22Rv1 (cell line): ENCODE data around the gene LTA4H.
"Not testable (repeated sequence)": the region's sequence is repeated elsewhere in the genome, so short reads cannot be mapped to it uniquely, and the experiment has no call there.

ENCODE experiments used
- H3K27ac ChIP-seq: fragments of 450-650 bp; 2 replicates; pipeline ENCODE4 v1.5.1; 2017
- ZFX ChIP-seq: fragments of 450-650 bp; IDR thresholded peaks from 2 replicates; pipeline ENCODE4 v1.6.1; 2017; ENCODE audit warnings: antibody characterized with exemption, borderline replicate concordance
- TF ChIP-seq, protein P1 (sequence below): fragments of 450-650 bp; IDR thresholded peaks from 2 replicates; pipeline ENCODE4 v1.5.1; 2017; ENCODE audit warnings: mild to moderate bottlenecking

The LTA4H gene

DNA sequence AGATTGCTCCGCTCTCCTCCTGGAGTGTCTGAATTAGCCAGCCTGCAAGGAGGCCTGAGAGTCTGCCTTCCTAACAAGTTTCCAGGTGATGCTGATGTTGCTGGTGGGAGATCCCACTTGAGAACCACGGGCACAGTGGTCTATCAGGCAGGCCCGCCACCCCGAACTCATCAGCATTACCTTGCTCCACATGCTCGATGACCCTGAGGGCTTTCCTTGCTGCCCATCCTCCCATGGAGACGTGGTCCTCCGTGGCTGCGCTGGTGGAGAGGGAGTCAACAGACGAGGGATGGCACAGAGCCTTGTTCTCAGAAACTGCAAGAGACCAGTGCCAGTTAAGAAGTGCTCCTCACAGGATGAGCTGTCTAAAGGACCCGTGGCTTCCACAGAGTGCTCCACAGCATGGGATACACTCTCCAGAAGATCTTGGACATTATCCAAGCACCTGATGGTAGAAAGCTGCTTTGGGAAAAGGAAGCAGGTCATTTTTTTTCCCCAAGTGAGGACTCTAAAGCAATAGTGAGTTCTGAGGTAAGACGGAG lies 57.6 kb downstream of the LTA4H start:
- TF ChIP-seq, protein P1, sequence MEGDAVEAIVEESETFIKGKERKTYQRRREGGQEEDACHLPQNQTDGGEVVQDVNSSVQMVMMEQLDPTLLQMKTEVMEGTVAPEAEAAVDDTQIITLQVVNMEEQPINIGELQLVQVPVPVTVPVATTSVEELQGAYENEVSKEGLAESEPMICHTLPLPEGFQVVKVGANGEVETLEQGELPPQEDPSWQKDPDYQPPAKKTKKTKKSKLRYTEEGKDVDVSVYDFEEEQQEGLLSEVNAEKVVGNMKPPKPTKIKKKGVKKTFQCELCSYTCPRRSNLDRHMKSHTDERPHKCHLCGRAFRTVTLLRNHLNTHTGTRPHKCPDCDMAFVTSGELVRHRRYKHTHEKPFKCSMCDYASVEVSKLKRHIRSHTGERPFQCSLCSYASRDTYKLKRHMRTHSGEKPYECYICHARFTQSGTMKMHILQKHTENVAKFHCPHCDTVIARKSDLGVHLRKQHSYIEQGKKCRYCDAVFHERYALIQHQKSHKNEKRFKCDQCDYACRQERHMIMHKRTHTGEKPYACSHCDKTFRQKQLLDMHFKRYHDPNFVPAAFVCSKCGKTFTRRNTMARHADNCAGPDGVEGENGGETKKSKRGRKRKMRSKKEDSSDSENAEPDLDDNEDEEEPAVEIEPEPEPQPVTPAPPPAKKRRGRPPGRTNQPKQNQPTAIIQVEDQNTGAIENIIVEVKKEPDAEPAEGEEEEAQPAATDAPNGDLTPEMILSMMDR: no peak
- no peak for TF ChIP-seq ZFX
- H3K27ac ChIP-seq: no peak overlapping the region

GRCh38 chr12:95976416-95976832 lies 59.0 kb downstream of the LTA4H start:
- no peak overlapping the region for H3K27ac ChIP-seq

DNA sequence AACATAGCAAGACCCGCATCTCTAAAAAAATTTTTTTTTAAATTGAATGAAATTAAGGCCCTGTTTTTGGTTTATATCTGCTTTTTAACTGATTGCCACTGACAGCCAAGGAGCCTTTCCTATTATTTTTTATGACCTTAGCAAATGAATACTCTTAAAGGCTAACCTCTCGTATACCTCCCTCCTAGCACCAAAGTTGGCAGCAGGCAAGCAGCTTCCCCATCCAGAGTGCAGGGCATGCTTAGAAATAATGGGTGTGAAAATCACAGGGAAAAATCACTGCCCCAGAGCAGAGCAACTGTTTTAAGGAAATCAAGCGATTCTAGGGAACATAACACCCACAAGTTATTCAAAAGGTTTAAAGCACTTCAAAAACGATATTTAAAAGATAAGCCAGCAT lies 59.9 kb downstream of the LTA4H start:
- TF ChIP-seq ZFX: no peak
- TF ChIP-seq, protein P1: no peak
- H3K27ac ChIP-seq: no peak overlapping the region

More at GRCh38 chr12:95976416-95976832, 59.0 kb downstream of the LTA4H start:
- TF ChIP-seq, protein P1: no peak
- TF ChIP-seq ZFX: no peak

DNA sequence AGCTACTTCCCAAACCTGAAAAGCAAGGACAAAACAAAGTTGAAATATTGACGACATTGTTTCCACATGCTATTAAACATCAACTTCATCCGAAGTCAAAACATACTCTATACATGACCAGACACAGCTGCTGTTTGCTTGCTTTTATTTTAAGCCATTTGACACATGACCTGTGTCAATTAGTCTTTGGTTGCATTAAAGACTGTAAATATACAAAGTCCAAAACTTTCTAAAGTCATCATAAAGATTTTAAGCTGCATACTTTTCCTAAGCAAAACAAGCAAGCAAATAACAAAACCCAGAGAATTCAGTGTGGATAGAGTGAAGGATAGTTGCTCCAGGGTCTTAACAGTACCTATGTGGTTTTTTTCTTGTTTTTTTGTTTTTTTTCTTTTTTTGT lies 61.0 kb downstream of the LTA4H start:
- no peak for TF ChIP-seq ZFX
- TF ChIP-seq, protein P1: no peak
- no peak overlapping the region for H3K27ac ChIP-seq

GRCh38 chr12:95972832-95973456 lies 62.4 kb downstream of the LTA4H start:
- no peak overlapping the region for H3K27ac ChIP-seq
- TF ChIP-seq, protein P1: no peak
- no peak for TF ChIP-seq ZFX

- no peak for TF ChIP-seq ZFX
- H3K27ac ChIP-seq: no peak overlapping the region
Observed at GRCh38 chr12:95970905-95971304, 64.5 kb downstream of the LTA4H start.

- H3K27ac ChIP-seq: not testable (repeated sequence)
Observed at GRCh38 chr12:95969116-95969515, 66.3 kb downstream of the LTA4H start.

DNA sequence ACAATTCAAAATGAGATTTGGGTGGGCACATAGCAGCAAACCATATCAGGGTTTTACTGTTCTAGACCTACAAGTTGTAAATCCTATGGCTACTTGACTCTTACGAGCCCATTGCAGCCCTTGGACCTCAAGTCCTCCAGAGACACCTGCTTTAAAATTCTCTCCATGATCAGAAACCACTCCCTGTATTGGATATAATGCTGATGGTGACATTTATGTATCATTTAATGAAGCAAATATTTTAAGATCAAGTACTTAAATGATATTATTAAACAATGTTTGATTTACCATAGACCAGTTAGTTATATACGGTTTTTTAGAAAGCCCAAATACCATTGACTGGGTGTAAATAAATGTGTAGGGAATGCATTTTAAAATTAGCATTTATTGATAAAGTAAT lies 68.1 kb downstream of the LTA4H start:
- TF ChIP-seq, protein P1: no peak
- TF ChIP-seq ZFX: no peak
- H3K27ac ChIP-seq: no peak overlapping the region
